GM12878 (cell line): ENCODE measurements around the gene SSC4D. TPM values are rescaled to one million over a fixed set of nuclear protein-coding genes. Genes with fewer than 3 reads are reported as not detected.

Experiments
- ATAC-seq: fragments of 200-7000 bp; cut with Tn5 transposase; 3 replicates; pipeline ENCODE4 v1.9.1; 2020; ENCODE audit warnings: mild to moderate bottlenecking, moderate library complexity
- BruUV-seq: library from RNA; stranded (reverse); fragments of 400-500 nt; replicated peaks from 2 replicates; lab custom pipeline; 2021; lab: Mats Ljungman, UMichigan
- CTCF ChIA-PET: fragments of 300-600 bp; sonication (Branson Sonifier 250); formaldehyde crosslinking; extraction: SDS; loops from one replicate; lab custom pipeline; 2021; ENCODE audit warnings: inconsistent platforms; lab: Yijun Ruan, JAX
- POLR2A ChIA-PET: fragments of 350-600 bp; formaldehyde crosslinking; extraction: SDS; loops from one replicate; lab custom pipeline; 2021; ENCODE audit warnings: inconsistent platforms; lab: Charles Lee
- RAD21 ChIA-PET: fragments of 300-600 bp; sonication (Branson Sonifier 250); formaldehyde crosslinking; loops from one replicate; lab custom pipeline; 2023; ENCODE audit warnings: antibody characterized with exemption; ENCODE audit not compliant: unreplicated experiment; lab: Charles Lee
- SMC1A ChIA-PET: fragments of 300-600 bp; sonication (Branson Sonifier 250); formaldehyde crosslinking; loops from one replicate; lab custom pipeline; 2023; ENCODE audit not compliant: unreplicated experiment, uncharacterized antibody; lab: Charles Lee
- DNase-seq: peaks from one replicate; pipeline ENCODE4 v3.0.0-alpha.2; 2011; ENCODE audit warnings: low read depth, low spot score
- FAIRE-seq: peaks from 3 replicates; lab custom pipeline; 2011; peaks lifted over from hg19 to GRCh38; lab: Jason Lieb, UNC
- H2AFZ ChIP-seq: 2 replicates; pipeline ENCODE4 v1.6.0; 2011; ENCODE audit warnings: low read depth, low read length, control low read depth; ENCODE audit not compliant: control insufficient read depth
- H3K27ac ChIP-seq: 2 replicates; pipeline ENCODE4 v1.5.1; 2011; ENCODE audit warnings: control low read depth; ENCODE audit not compliant: control insufficient read depth, insufficient read depth
- H3K27me3 ChIP-seq, 2 experiments: replicated peaks in 1 of 2; 2 replicates each; pipeline versions ENCODE4 v1.6.0 to v1.6.1; 2011; ENCODE audit warnings: low read length in 1 of 2; ENCODE audit not compliant: control insufficient read depth in 2 of 2, insufficient read depth in 2 of 2
- H3K36me3 ChIP-seq, 2 experiments: 2 replicates each; pipeline ENCODE4 v1.5.1; 2011; ENCODE audit warnings: low read length in 1 of 2; ENCODE audit not compliant: control insufficient read depth in 2 of 2, insufficient read depth in 2 of 2
- H3K4me1 ChIP-seq: 2 replicates; pipeline ENCODE4 v1.6.1; 2011; ENCODE audit warnings: mild to moderate bottlenecking, low read length, moderate library complexity, mixed read lengths; ENCODE audit not compliant: control insufficient read depth, insufficient read depth
- H3K4me2 ChIP-seq: 2 replicates; pipeline ENCODE4 v1.6.0; 2011; ENCODE audit warnings: control low read depth; ENCODE audit not compliant: control insufficient read depth, insufficient read depth
- H3K4me3 ChIP-seq: fragments of 200-600 bp; sonication (generic); 2 replicates; pipeline ENCODE4 v1.5.1; 2016
- H3K79me2 ChIP-seq: 2 replicates; pipeline ENCODE4 v1.6.0; 2011; ENCODE audit warnings: low read length; ENCODE audit not compliant: control insufficient read depth, insufficient read depth
- H3K9ac ChIP-seq: 2 replicates; pipeline ENCODE4 v1.8.0; 2011; ENCODE audit warnings: low read length, control low read depth, mixed read lengths; ENCODE audit not compliant: control insufficient read depth, insufficient read depth
- H3K9me3 ChIP-seq: replicated peaks from 3 replicates; pipeline ENCODE4 v1.5.1; 2011; ENCODE audit warnings: mild to moderate bottlenecking, low read length; ENCODE audit not compliant: control insufficient read depth, insufficient read depth
- H4K20me1 ChIP-seq: 2 replicates; pipeline ENCODE4 v1.6.0; 2011; ENCODE audit not compliant: control insufficient read depth, insufficient read depth
- EGR1 ChIP-seq, 2 experiments: IDR thresholded peaks; 1 replicate in 1 of 2; 2 replicates in 1 of 2; pipeline ENCODE4 v1.6.1; 2011 to 2012; ENCODE audit warnings: low read depth in 2 of 2, low read length in 2 of 2, borderline replicate concordance in 1 of 2, mild to moderate bottlenecking in 1 of 2, moderate library complexity in 1 of 2
- ESRRA ChIP-seq: IDR thresholded peaks from 2 replicates; pipeline ENCODE4 v1.6.1; 2012; ENCODE audit warnings: mild to moderate bottlenecking, low read length, improper control_type of control experiment
- JUNB ChIP-seq: IDR thresholded peaks from 2 replicates; pipeline ENCODE4 v1.6.1; 2016; ENCODE audit warnings: antibody characterized with exemption, mild to moderate bottlenecking
- PAX5 ChIP-seq: IDR thresholded peaks from 2 replicates; pipeline ENCODE4 v1.6.1; 2011; ENCODE audit warnings: low read depth, low read length, borderline replicate concordance
- PRDM15 ChIP-seq: fragments of 450-650 bp; formaldehyde crosslinking; IDR thresholded peaks from 2 replicates; pipeline ENCODE4 v1.4.0; 2020; ENCODE audit warnings: mild to moderate bottlenecking, moderate library complexity
- RB1 ChIP-seq: fragments of 450-650 bp; formaldehyde crosslinking; IDR thresholded peaks from 2 replicates; pipeline ENCODE4 v1.6.1; 2017; ENCODE audit warnings: mild to moderate bottlenecking, borderline replicate concordance
- SIX5 ChIP-seq: IDR thresholded peaks from 2 replicates; pipeline ENCODE4 v1.6.1; 2011; ENCODE audit warnings: mild to moderate bottlenecking, low read depth, low read length, moderate library complexity; ENCODE audit not compliant: severe bottlenecking
- USF1 ChIP-seq: IDR thresholded peaks from 2 replicates; pipeline ENCODE4 v1.6.1; 2011; ENCODE audit warnings: borderline replicate concordance, low read depth, mild to moderate bottlenecking, moderate library complexity, mixed read lengths, low read length; ENCODE audit not compliant: insufficient read depth; ENCODE audit errors: extremely low read length
- ZZZ3 ChIP-seq: IDR thresholded peaks from 2 replicates; pipeline ENCODE4 v1.6.1; 2011; ENCODE audit warnings: low read depth; ENCODE audit not compliant: control insufficient read depth, insufficient read length
- WGBS: methylation state at CpG from one replicate; pipeline ENCODE4 v1.1.6; 2016; ENCODE audit warnings: low lambda C conversion rate; ENCODE audit not compliant: insufficient replicate concordance, insufficient coverage; ENCODE audit errors: missing lambda C conversion rate; 5-methylcytosine and 5-hydroxymethylcytosine counted together
- in situ Hi-C: fragments of 300-500 bp; cut with MboI; formaldehyde crosslinking; loops from 9 replicates; pipeline ENCODE4 v1.14.3; 2018; ENCODE audit warnings: mixed read lengths
- intact Hi-C: fragments of 100-400 bp; cut with micrococcal nuclease; formaldehyde crosslinking; loops from one replicate; pipeline ENCODE4 v1.14.2; 2022; ENCODE audit not compliant: unreplicated experiment
- polyA plus RNA-seq, 11 experiments: library from polyadenylated mRNA; depleted of rRNA in 4 of 11; unstranded in 6 of 11; stranded (reverse) in 5 of 11; fragments of >200 nt; fragmentation: Nextera tagmentation in 4 of 11; fragmentation: Illumina TruSeq in 1 of 11; extraction: Ambion mirVana in 4 of 11; extraction: Trizol in 1 of 11; gene quantifications; 1 replicate in 1 of 11; 2 replicates in 10 of 11; pipeline versions ENCODE4 v1.2.1 to v1.2.3, GENCODE V29; 2011 to 2016; ENCODE audit warnings: inconsistent platforms in 2 of 11, missing spikeins in 2 of 11, low read depth in 1 of 11
- total RNA-seq, 4 experiments: library from RNA; depleted of rRNA in 3 of 4; stranded (reverse); fragments of >200 nt in 3 of 4; fragmentation: Illumina TruSeq in 1 of 4; extraction: Trizol in 1 of 4; gene quantifications; 2 replicates each; pipeline versions ENCODE4 v1.2.1 to v1.2.3, GENCODE V29; 2013 to 2021

SSC4D gene
- total and polyA plus RNA-seq, 10 of the 15 experiments (the other 5 are each of a cell fraction or from before 2014, with no cell fraction given): 0.08 to 0.79 (median 0.25) TPM; not detected in 1

GRCh38 chr7:76347710-76348109 lies 61.8 kb downstream of the SSC4D start:
- H3K27me3 ChIP-seq: no peaks in the 10 kb centered on the region
- peaks cover 24 to 49% of the 10 kb centered on the region in 2 experiments for H3K36me3 ChIP-seq
- ATAC-seq (no peak), DNase-seq (no peak), FAIRE-seq (no peak)
- no peaks in the 10 kb centered on the region for H3K9me3 ChIP-seq
- no peak overlapping the region for H2AFZ ChIP-seq
- RAD21 ChIA-PET: no interaction called here
- 96% methylated on average over 5 of the region's 5 CpGs for WGBS
- BruUV-seq: no TSS peak
- intact Hi-C loops (no loop called here), in situ Hi-C loops (no loop called here)
- H4K20me1 ChIP-seq: peaks cover 14% of the 10 kb centered on the region
- no peak overlapping the region for H3K4me2 ChIP-seq
- H3K27ac ChIP-seq: no peak overlapping the region
- H3K4me1 ChIP-seq: no peaks in the 10 kb centered on the region; the same call in 1 of the 2 replicates
- TF ChIP-seq ESRRA (no peak), USF1 (no peak), JUNB (no peak), PRDM15 (no peak), RB1 (no peak), PAX5 (no peak), EGR1 (IDR thresholded peaks at IDR 0.05; ENCODE audit: borderline replicate concordance in 1 of 2, low read depth in 2 of 2, low read length in 2 of 2) (no peak), SIX5 (no peak), ZZZ3 (no peak)
- POLR2A ChIA-PET: interaction anchor here (1.3 kb wide), 1 partner anchor 10 kb away, joined by 3 read pairs; no protein-coding TSS in a partner anchor
- no peak overlapping the region for H3K9ac ChIP-seq
- CTCF ChIA-PET: interaction anchor here (0.6 kb wide), 1 partner anchor 455 kb away, joined by 4 read pairs; no protein-coding TSS in a partner anchor
- no peak overlapping the region for H3K4me3 ChIP-seq
- H3K79me2 ChIP-seq: peaks cover 60% of the 10 kb centered on the region
- SMC1A ChIA-PET: interaction anchor here (0.6 to 1.0 kb wide), 2 partner anchors 9 to 31 kb away, joined by 3 read pairs; no protein-coding TSS in a partner anchor
